DND-41 (cell line): ENCODE data around the gene OR2W3.

ENCODE experiments used
- ATAC-seq: fragments of 200-7000 bp; cut with Tn5 transposase; 3 replicates; pipeline ENCODE4 v1.9.1; 2021; ENCODE audit warnings: low read depth; ENCODE audit not compliant: insufficient read depth
- DNase-seq: peaks from one replicate; pipeline ENCODE4 v3.0.0-alpha.2; 2020
- H2AFZ ChIP-seq: 2 replicates; pipeline ENCODE4 v1.6.0; 2012; ENCODE audit warnings: low read depth, low read length
- H3K27ac ChIP-seq: 2 replicates; pipeline ENCODE4 v1.5.1; 2012; ENCODE audit warnings: low read length, inconsistent platforms
- H3K27me3 ChIP-seq: fragments of 200-600 bp; sonication (generic); 2 replicates; pipeline ENCODE4 v1.6.0; 2012; ENCODE audit warnings: low read length, mild to moderate bottlenecking, inconsistent platforms; ENCODE audit not compliant: insufficient read depth, poor library complexity
- H3K36me3 ChIP-seq: 2 replicates; pipeline ENCODE4 v1.5.1; 2012; ENCODE audit warnings: low read length, inconsistent platforms; ENCODE audit not compliant: insufficient read depth
- H3K4me1 ChIP-seq: 2 replicates; pipeline ENCODE4 v1.5.1; 2012; ENCODE audit warnings: mild to moderate bottlenecking, low read length; ENCODE audit not compliant: insufficient read depth
- H3K4me2 ChIP-seq: 2 replicates; pipeline ENCODE4 v1.6.0; 2012; ENCODE audit warnings: mild to moderate bottlenecking, moderate library complexity, low read length, inconsistent platforms; ENCODE audit not compliant: insufficient read depth
- H3K4me3 ChIP-seq, 2 experiments: fragments of 200-600 bp in 1 of 2; shearing (Covaris generic) in 1 of 2; 2 replicates each; pipeline ENCODE4 v1.5.1; 2012 to 2016; ENCODE audit warnings: inconsistent platforms in 2 of 2, low read length in 2 of 2, mild to moderate bottlenecking in 2 of 2, low read depth in 1 of 2, moderate library complexity in 1 of 2
- H3K79me2 ChIP-seq: 2 replicates; pipeline ENCODE4 v1.6.0; 2012; ENCODE audit warnings: low read length, inconsistent platforms; ENCODE audit not compliant: insufficient read depth
- H3K9ac ChIP-seq: 2 replicates; pipeline ENCODE4 v1.6.0; 2012; ENCODE audit warnings: low read depth, mild to moderate bottlenecking, inconsistent platforms, low read length, moderate library complexity
- H3K9me3 ChIP-seq: 2 replicates; pipeline ENCODE4 v1.5.1; 2012; ENCODE audit warnings: low read length, moderate library complexity, mild to moderate bottlenecking, inconsistent platforms; ENCODE audit not compliant: insufficient read depth, severe bottlenecking
- H4K20me1 ChIP-seq: 2 replicates; pipeline ENCODE4 v1.6.0; 2012; ENCODE audit warnings: low read length; ENCODE audit not compliant: insufficient read depth
- EZH2 ChIP-seq: IDR thresholded peaks from 3 replicates; pipeline ENCODE4 v1.6.1; 2012; ENCODE audit warnings: borderline replicate concordance, low read depth, mild to moderate bottlenecking, moderate library complexity, low read length, inconsistent platforms; ENCODE audit not compliant: severe bottlenecking
- TF ChIP-seq, protein P1 (sequence below): IDR thresholded peaks from 2 replicates; pipeline ENCODE4 v1.5.1; 2012; ENCODE audit warnings: borderline replicate concordance, low read length, moderate library complexity, mild to moderate bottlenecking; ENCODE audit not compliant: poor library complexity, severe bottlenecking; ENCODE audit errors: extremely low read depth

Gene OR2W3

DNA sequence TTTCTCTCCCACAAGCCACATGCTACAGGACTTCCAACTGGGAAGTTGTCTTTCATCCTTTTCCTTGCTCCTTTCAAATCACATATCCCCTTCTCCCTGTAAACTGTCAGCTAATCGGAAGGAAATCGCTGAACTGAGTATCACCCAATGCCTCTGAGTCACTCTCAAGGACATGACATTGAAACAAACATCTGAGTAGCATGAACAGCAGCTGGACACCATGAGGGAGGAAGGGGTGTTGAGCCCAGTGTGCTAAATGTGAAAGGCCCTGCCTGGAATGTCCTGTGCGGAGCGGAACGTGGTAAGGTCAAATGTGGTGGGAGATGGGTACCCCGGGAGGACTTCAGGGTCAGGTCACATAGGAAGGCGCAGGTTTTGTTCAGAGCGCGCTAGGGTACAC, 29.5 kb downstream of the OR2W3 start, which contains the start of gene OR2AJ1:
Gene OR2AJ1, plus strand, starts transcription at position 22 of the 400 bp plus-strand sequence. CDS start 8,880 bp downstream, outside the sequence.
- H3K4me1 ChIP-seq, result no peaks in the 10 kb centered on the region
- no peak within 1 kb of the TSS for H2AFZ ChIP-seq
- no peak within 1 kb of the TSS for H3K27ac ChIP-seq
- ATAC-seq (no peak), DNase-seq (no peak)
- no peaks in the 10 kb centered on the region for H4K20me1 ChIP-seq
- no peaks in the 10 kb centered on the region for H3K9me3 ChIP-seq
- H3K4me3 ChIP-seq, result no peak within 1 kb of the TSS
- no peaks in the 10 kb centered on the region for H3K27me3 ChIP-seq
- H3K79me2 ChIP-seq, result no peaks in the 10 kb centered on the region
- H3K9ac ChIP-seq, result no peak within 1 kb of the TSS
- no peak within 1 kb of the TSS for H3K4me2 ChIP-seq
- no peaks in the 10 kb centered on the region for H3K36me3 ChIP-seq
- TF ChIP-seq, protein P1, sequence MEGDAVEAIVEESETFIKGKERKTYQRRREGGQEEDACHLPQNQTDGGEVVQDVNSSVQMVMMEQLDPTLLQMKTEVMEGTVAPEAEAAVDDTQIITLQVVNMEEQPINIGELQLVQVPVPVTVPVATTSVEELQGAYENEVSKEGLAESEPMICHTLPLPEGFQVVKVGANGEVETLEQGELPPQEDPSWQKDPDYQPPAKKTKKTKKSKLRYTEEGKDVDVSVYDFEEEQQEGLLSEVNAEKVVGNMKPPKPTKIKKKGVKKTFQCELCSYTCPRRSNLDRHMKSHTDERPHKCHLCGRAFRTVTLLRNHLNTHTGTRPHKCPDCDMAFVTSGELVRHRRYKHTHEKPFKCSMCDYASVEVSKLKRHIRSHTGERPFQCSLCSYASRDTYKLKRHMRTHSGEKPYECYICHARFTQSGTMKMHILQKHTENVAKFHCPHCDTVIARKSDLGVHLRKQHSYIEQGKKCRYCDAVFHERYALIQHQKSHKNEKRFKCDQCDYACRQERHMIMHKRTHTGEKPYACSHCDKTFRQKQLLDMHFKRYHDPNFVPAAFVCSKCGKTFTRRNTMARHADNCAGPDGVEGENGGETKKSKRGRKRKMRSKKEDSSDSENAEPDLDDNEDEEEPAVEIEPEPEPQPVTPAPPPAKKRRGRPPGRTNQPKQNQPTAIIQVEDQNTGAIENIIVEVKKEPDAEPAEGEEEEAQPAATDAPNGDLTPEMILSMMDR, result no peak
- TF ChIP-seq EZH2, result no peak

DNA sequence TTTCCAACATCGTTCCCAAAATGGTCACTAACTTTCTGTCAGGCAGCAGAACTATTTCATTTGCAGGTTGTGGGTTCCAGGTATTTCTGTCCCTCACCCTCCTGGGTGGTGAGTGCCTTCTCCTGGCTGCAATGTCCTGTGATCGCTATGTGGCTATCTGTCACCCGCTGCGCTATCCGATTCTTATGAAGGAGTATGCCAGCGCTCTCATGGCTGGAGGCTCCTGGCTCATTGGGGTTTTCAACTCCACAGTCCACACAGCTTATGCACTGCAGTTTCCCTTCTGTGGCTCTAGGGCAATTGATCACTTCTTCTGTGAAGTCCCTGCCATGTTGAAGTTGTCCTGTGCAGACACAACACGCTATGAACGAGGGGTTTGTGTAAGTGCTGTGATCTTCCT, 38.6 kb downstream of the OR2W3 start:
- no peaks in the 10 kb centered on the region for H3K79me2 ChIP-seq
- peaks cover 4% of the 10 kb centered on the region for H3K9me3 ChIP-seq
- no peak for ATAC-seq
- H3K36me3 ChIP-seq, result no peaks in the 10 kb centered on the region
- H3K4me2 ChIP-seq, result no peak overlapping the region
- H4K20me1 ChIP-seq, result no peaks in the 10 kb centered on the region
- no peaks in the 10 kb centered on the region for H3K4me1 ChIP-seq
- H2AFZ ChIP-seq, result no peak overlapping the region
- H3K4me3 ChIP-seq, result no peak overlapping the region
- H3K27ac ChIP-seq, result no peak overlapping the region
- no peak for DNase-seq
- no peaks in the 10 kb centered on the region for H3K27me3 ChIP-seq
- H3K9ac ChIP-seq, result no peak overlapping the region
- TF ChIP-seq EZH2, result no peak
- TF ChIP-seq, protein P1, result no peak

DNA sequence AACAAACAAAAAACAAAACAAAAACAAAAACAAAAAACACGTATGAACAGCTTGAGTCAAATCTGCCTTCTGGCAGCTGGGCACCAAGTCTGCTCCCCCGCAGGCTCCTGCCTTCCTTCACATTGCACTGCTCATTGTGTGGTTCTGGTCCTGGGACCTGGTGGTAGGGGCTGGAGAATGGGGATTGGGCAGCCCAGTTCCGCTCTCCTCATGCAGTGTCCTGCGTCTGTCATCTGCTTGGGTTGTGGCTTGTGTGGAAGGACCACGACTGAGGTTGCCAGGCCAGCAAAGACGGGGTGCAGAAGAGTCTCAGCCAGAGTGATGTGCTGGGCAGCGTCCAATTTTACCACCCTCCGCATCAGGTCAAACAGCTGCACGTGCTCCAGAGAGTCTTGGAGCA, 40.4 kb downstream of the OR2W3 start:
- Histone ChIP-seq H3K4me1 (no peaks in the 10 kb centered on the region), H2AFZ (no peak overlapping the region), H4K20me1 (no peaks in the 10 kb centered on the region), H3K9me3 (peaks cover 4% of the 10 kb centered on the region), H3K4me3 (no peak overlapping the region), H3K9ac (no peak overlapping the region), H3K4me2 (no peak overlapping the region), H3K27me3 (no peaks in the 10 kb centered on the region), H3K79me2 (no peaks in the 10 kb centered on the region), H3K36me3 (no peaks in the 10 kb centered on the region), H3K27ac (no peak overlapping the region)
- no peak for TF ChIP-seq EZH2
- TF ChIP-seq, protein P1, result no peak
- ATAC-seq (no peak), DNase-seq (no peak)

DNA sequence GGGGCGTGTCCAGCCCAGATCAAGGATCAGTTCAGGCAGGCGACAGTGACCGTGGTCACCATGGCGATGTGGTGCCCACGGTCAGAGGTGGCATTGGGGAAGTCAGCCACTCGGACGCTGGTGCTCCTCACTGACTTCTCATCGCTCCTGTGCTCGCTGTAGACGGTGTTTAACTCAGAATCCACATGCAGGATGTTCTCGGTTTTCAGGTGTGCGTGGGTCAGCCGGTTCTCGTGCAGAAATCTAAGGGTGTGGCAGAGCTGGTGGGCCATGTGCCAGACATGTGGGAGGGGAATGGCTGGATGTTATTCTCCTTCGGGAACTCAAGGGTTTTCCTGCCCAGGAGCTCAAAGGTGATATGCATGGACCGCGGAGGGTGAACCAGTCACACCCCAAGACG, 41.0 kb downstream of the OR2W3 start:
- H3K4me2 ChIP-seq, result no peak overlapping the region
- no peaks in the 10 kb centered on the region for H3K4me1 ChIP-seq
- H3K4me3 ChIP-seq, result no peak overlapping the region
- no peaks in the 10 kb centered on the region for H3K79me2 ChIP-seq
- H3K9ac ChIP-seq, result no peak overlapping the region
- H4K20me1 ChIP-seq, result no peaks in the 10 kb centered on the region
- TF ChIP-seq, protein P1, result no peak
- no peak for TF ChIP-seq EZH2
- no peak for ATAC-seq
- no peaks in the 10 kb centered on the region for H3K27me3 ChIP-seq
- DNase-seq, result no peak
- H3K9me3 ChIP-seq, result peaks cover 4% of the 10 kb centered on the region
- H2AFZ ChIP-seq, result no peak overlapping the region
- H3K36me3 ChIP-seq, result no peaks in the 10 kb centered on the region
- H3K27ac ChIP-seq, result no peak overlapping the region
